BJ (cell line): ENCODE data around the gene ADARB2. TPM values are rescaled to one million over a fixed set of nuclear protein-coding genes. Genes with fewer than 3 reads are reported as not detected.

Source experiments
- CTCF ChIA-PET: fragments of 350-600 bp; formaldehyde crosslinking; extraction: SDS; loops from one replicate; lab custom pipeline; 2021; ENCODE audit warnings: antibody characterized with exemption, inconsistent platforms; lab: Yijun Ruan, JAX
- POLR2A ChIA-PET: fragments of 300-600 bp; sonication (Branson Sonifier 250); formaldehyde crosslinking; extraction: SDS; loops from one replicate; lab custom pipeline; 2021; ENCODE audit warnings: antibody characterized with exemption; lab: Charles Lee
- DNase-seq: peaks from one replicate; pipeline ENCODE4 v3.0.0-alpha.2; 2011; ENCODE audit warnings: low read depth
- H3K27me3 ChIP-seq: 2 replicates; pipeline ENCODE4 v1.6.0; 2011; ENCODE audit warnings: low read length; ENCODE audit not compliant: control insufficient read depth, insufficient read depth
- H3K36me3 ChIP-seq: 2 replicates; pipeline ENCODE4 v1.5.1; 2011; ENCODE audit warnings: low read length; ENCODE audit not compliant: control insufficient read depth, insufficient read depth
- H3K4me3 ChIP-seq: 2 replicates; pipeline ENCODE4 v1.5.1; 2011; ENCODE audit warnings: low read depth, mild to moderate bottlenecking, control low read depth, low read length
- CTCF ChIP-seq: IDR thresholded peaks from 2 replicates; pipeline ENCODE4 v1.5.1; 2011; ENCODE audit warnings: low read depth, mild to moderate bottlenecking, control low read depth, inconsistent platforms, low read length, moderate library complexity; ENCODE audit not compliant: insufficient read depth
- polyA plus RNA-seq: library from polyadenylated mRNA; depleted of rRNA; stranded (reverse); fragments of >200 nt; gene quantifications from 2 replicates; pipeline ENCODE4 v1.2.3, GENCODE V29; 2011

The ADARB2 gene
- polyA plus RNA-seq, 1 experiment: not detected

- Histone ChIP-seq H3K4me3 (no peak overlapping the region), H3K27me3 (no peaks in the 10 kb centered on the region), H3K36me3 (no peaks in the 10 kb centered on the region)
- TF ChIP-seq CTCF: no peak
- ChIA-PET CTCF (no interaction called here), POLR2A (no interaction called here)
- no peak for DNase-seq
Measured at GRCh38 chr10:1531883-1532597, 205.3 kb downstream of the ADARB2 start.

GRCh38 chr10:1530871-1531517 lies 206.3 kb downstream of the ADARB2 start:
- DNase-seq: no peak
- Histone ChIP-seq H3K4me3 (no peak overlapping the region), H3K27me3 (no peaks in the 10 kb centered on the region), H3K36me3 (no peaks in the 10 kb centered on the region)
- no peak for TF ChIP-seq CTCF
- ChIA-PET POLR2A (no interaction called here), CTCF (no interaction called here)

GRCh38 chr10:1529806-1530413 lies 207.4 kb downstream of the ADARB2 start:
- Histone ChIP-seq H3K27me3 (no peaks in the 10 kb centered on the region), H3K4me3 (no peak overlapping the region), H3K36me3 (no peaks in the 10 kb centered on the region)
- POLR2A ChIA-PET: no interaction called here
- no peak for DNase-seq
- no peak for TF ChIP-seq CTCF
- CTCF ChIA-PET: no interaction called here

GRCh38 chr10:1527951-1528350 lies 209.4 kb downstream of the ADARB2 start:
- ChIA-PET CTCF (no interaction called here), POLR2A (no interaction called here)
- no peak for DNase-seq
- Histone ChIP-seq H3K27me3 (no peaks in the 10 kb centered on the region), H3K36me3 (no peaks in the 10 kb centered on the region), H3K4me3 (no peak overlapping the region)
- no peak for TF ChIP-seq CTCF

- Histone ChIP-seq H3K4me3 (no peak overlapping the region), H3K36me3 (no peaks in the 10 kb centered on the region), H3K27me3 (no peaks in the 10 kb centered on the region)
- ChIA-PET POLR2A (no interaction called here), CTCF (no interaction called here)
- no peak for TF ChIP-seq CTCF
- DNase-seq: no peak
Measured at GRCh38 chr10:1526436-1527055, 210.8 kb downstream of the ADARB2 start.
